Measurements from ENCODE around the gene ST6GAL2. TPM values are rescaled to one million over a fixed set of nuclear protein-coding genes. Genes with fewer than 3 reads are reported as not detected.

The ST6GAL2 gene
- total and polyA plus RNA-seq, 2 experiments from 2014 or later, result 13.4 to 25.7 TPM

GRCh38 chr2:106853631-106854030 lies 32.3 kb downstream of the ST6GAL2 start:
- no peak for DNase-seq (ENCODE audit: low spot score)
- Mint-ChIP-seq H3K27me3 (ENCODE audit: insufficient read depth, low read depth, poor library complexity) (no peaks in the 10 kb centered on the region), H3K36me3 (ENCODE audit: low read depth) (peaks cover 4% of the 10 kb centered on the region), H3K4me1 (peaks cover 52% of the 10 kb centered on the region), H3K9me3 (peaks cover 7% of the 10 kb centered on the region), H3K4me3 (no peak overlapping the region), H3K27ac (no peak overlapping the region)
- H3K27me3 ChIP-seq (ENCODE audit: insufficient read depth), result no peaks in the 10 kb centered on the region
- H3K9me2 ChIP-seq (ENCODE audit: insufficient read depth), result 0 out of 2 replicates have a peak, but pooled peaks cover 8% of the 10 kb centered on the region
- H2AFZ ChIP-seq, result no peak overlapping the region
- H3K4me2 ChIP-seq, result no peak overlapping the region
- H3K79me2 ChIP-seq (replicated peaks; ENCODE audit: insufficient read depth), result peaks cover 28% of the 10 kb centered on the region
- no peak for TF ChIP-seq EZH2 (IDR thresholded peaks at IDR 0.05; ENCODE audit: low read depth, unreplicated experiment)
- TF ChIP-seq NANOG (IDR thresholded peaks at IDR 0.05; ENCODE audit: borderline replicate concordance), result no peak
- TF ChIP-seq STAT1 (IDR thresholded peaks at IDR 0.05; ENCODE audit: unreplicated experiment), result no peak
- TF ChIP-seq CREB1 (CRISPR knock-in tag; IDR thresholded peaks at IDR 0.05; ENCODE audit: low read depth), result no peak
- no peak for TF ChIP-seq EZH2phosphoT487 (IDR thresholded peaks at IDR 0.05; ENCODE audit: unreplicated experiment)
- no peak for TF ChIP-seq POLR2AphosphoS5 (IDR thresholded peaks at IDR 0.05; ENCODE audit: low read depth)
- TF ChIP-seq ZNF331 (CRISPR knock-in tag; IDR thresholded peaks at IDR 0.05; ENCODE audit: low read depth), result no peak
- TF ChIP-seq ZNF462 (CRISPR knock-in tag; IDR thresholded peaks at IDR 0.05), result no peak
- no peak for TF ChIP-seq ETS1 (IDR thresholded peaks at IDR 0.05)
- no peak for TF ChIP-seq JUNB (IDR thresholded peaks at IDR 0.05; ENCODE audit: unreplicated experiment)
- no peak for TF ChIP-seq REST (IDR thresholded peaks at IDR 0.05; ENCODE audit: unreplicated experiment)
- TF ChIP-seq CTCF (conservative IDR thresholded peaks at IDR 0.05; ENCODE audit: low read depth in 2 of 2), result no peak
- TF ChIP-seq ZNF114 (CRISPR knock-in tag; IDR thresholded peaks at IDR 0.05), result no peak
- no peak overlapping the region for H3K27ac ChIP-seq (ENCODE audit: low read depth)
- ATAC-seq, result no peak
- H3F3A ChIP-seq (replicated peaks; ENCODE audit: low read depth), result no peaks in the 10 kb centered on the region
- H3K4me3 ChIP-seq, result no peak overlapping the region
- H3K36me3 ChIP-seq (ENCODE audit: insufficient read depth), result no peaks in the 10 kb centered on the region
- H4K20me1 ChIP-seq (replicated peaks; ENCODE audit: insufficient read depth), result peaks cover 5% of the 10 kb centered on the region; the same call in 1 of the 2 replicates
- H3K4me1 ChIP-seq (ENCODE audit: insufficient read depth), result peaks cover 47% of the 10 kb centered on the region
